Mesothelial cell of epicardium (in vitro differentiated cells): Measurements from ENCODE around the gene GLT1D1. TPM values are rescaled to one million over a fixed set of nuclear protein-coding genes. Genes with fewer than 3 reads are reported as not detected.

Experiments used
- DNase-seq, 2 experiments: peaks; one replicate each; pipeline ENCODE4 v3.0.0; 2021; ENCODE audit warnings: low spot score in 2 of 2; ENCODE audit not compliant: unreplicated experiment in 2 of 2
- H3K27ac Mint-ChIP-seq: 2 replicates; pipeline ENCODE4 v1.8.0; 2021; ENCODE audit warnings: mixed read lengths
- H3K27me3 Mint-ChIP-seq: 2 replicates; pipeline ENCODE4 v1.8.0; 2021; ENCODE audit warnings: low read depth, mixed read lengths
- H3K36me3 Mint-ChIP-seq: 2 replicates; pipeline ENCODE4 v1.8.0; 2021; ENCODE audit warnings: mixed read lengths
- H3K4me1 Mint-ChIP-seq: 2 replicates; pipeline ENCODE4 v1.8.0; 2021; ENCODE audit warnings: mixed read lengths
- H3K4me3 Mint-ChIP-seq: 2 replicates; pipeline ENCODE4 v1.8.0; 2021; ENCODE audit warnings: mild to moderate bottlenecking, moderate library complexity, mixed read lengths
- H3K9me3 Mint-ChIP-seq: 2 replicates; pipeline ENCODE4 v1.8.0; 2021; ENCODE audit warnings: mixed read lengths
- CTCF ChIP-seq: fragments of 200-600 bp; sonication (generic); IDR thresholded peaks from one replicate; pipeline ENCODE4 v1.5.0; 2021; ENCODE audit warnings: antibody characterized with exemption; ENCODE audit not compliant: unreplicated experiment
- total RNA-seq: library from RNA; stranded (reverse); gene quantifications from 3 replicates; pipeline ENCODE4 v1.2.1, GENCODE V29; 2021

The GLT1D1 gene
- total RNA-seq, 1 donor from 2014 or later = 1.3 TPM

- Mint-ChIP-seq H3K4me3 (no peak overlapping the region), H3K4me1 (no peaks in the 10 kb centered on the region), H3K27me3 (peaks cover 1% of the 10 kb centered on the region), H3K9me3 (no peaks in the 10 kb centered on the region), H3K27ac (no peak overlapping the region), H3K36me3 (no peaks in the 10 kb centered on the region)
- DNase-seq = no peak
- TF ChIP-seq CTCF = no peak
These were observed 55.0 kb downstream of the GLT1D1 start for GRCh38 chr12:128908254-128908653.

- peaks cover 1% of the 10 kb centered on the region for H3K27me3 Mint-ChIP-seq
- DNase-seq = no peak
- H3K36me3 Mint-ChIP-seq = no peaks in the 10 kb centered on the region
- no peaks in the 10 kb centered on the region for H3K4me1 Mint-ChIP-seq
- TF ChIP-seq CTCF = no peak
- no peak overlapping the region for H3K4me3 Mint-ChIP-seq
- H3K9me3 Mint-ChIP-seq = no peaks in the 10 kb centered on the region
- H3K27ac Mint-ChIP-seq = no peak overlapping the region
These were observed 56.4 kb downstream of the GLT1D1 start for GRCh38 chr12:128909653-128910052.

DNA sequence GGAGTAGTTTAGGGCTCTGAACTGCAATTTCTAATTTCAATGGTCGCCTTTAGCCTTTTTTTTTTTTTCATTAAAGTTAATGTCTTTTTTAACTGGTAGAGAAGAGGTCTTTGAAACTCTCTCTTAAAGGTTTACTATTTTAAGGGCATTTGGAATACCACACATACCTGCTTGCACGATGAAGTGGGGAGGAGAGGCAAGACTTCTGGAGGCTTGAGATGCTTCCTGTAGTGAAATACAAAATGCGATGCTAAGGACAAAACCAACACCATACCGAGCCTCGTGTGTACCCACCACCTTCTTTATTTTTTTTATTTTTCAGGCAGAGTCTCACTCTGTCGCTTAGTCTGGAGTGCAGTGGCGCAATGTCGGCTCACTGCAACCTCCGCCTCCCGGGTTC lies 57.4 kb downstream of the GLT1D1 start:
- Mint-ChIP-seq H3K9me3 (no peaks in the 10 kb centered on the region), H3K27me3 (peaks cover 1% of the 10 kb centered on the region), H3K27ac (no peak overlapping the region), H3K36me3 (no peaks in the 10 kb centered on the region), H3K4me1 (no peaks in the 10 kb centered on the region), H3K4me3 (no peak overlapping the region)
- no peak for DNase-seq
- TF ChIP-seq CTCF = no peak

- Mint-ChIP-seq H3K27me3 (peaks cover 1% of the 10 kb centered on the region), H3K9me3 (no peaks in the 10 kb centered on the region), H3K4me1 (no peaks in the 10 kb centered on the region), H3K4me3 (no peak overlapping the region), H3K27ac (no peak overlapping the region), H3K36me3 (no peaks in the 10 kb centered on the region)
- DNase-seq = no peak
- no peak for TF ChIP-seq CTCF
These were observed 58.6 kb downstream of the GLT1D1 start for GRCh38 chr12:128911861-128912260.

- no peak for TF ChIP-seq CTCF
- Mint-ChIP-seq H3K9me3 (no peaks in the 10 kb centered on the region), H3K4me1 (peaks cover 2% of the 10 kb centered on the region), H3K4me3 (no peak overlapping the region), H3K27ac (no peak overlapping the region), H3K36me3 (no peaks in the 10 kb centered on the region), H3K27me3 (peaks cover 3% of the 10 kb centered on the region)
- no peak for DNase-seq
These were observed 61.8 kb downstream of the GLT1D1 start for GRCh38 chr12:128914908-128915563.

DNA sequence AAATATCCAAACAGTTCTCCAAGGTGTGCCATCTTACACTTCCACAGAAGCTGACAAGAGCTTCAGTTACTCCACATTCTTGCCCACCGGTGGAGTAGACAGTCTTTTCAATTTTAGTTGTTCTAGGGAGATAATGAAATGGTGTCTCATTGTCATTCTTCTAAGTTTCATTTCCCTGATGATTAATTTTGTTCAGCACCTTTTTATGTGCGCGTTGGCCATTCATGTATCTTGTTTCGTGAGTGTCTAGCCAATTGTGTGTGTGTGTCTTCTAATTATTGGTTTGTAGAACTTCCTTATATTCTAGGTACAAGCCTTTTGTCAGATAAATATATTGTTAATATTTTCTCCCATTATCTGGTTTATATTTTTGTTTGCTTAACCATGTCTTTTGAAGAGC lies 63.1 kb downstream of the GLT1D1 start:
- DNase-seq = no peak
- Mint-ChIP-seq H3K27me3 (peaks cover 6% of the 10 kb centered on the region), H3K36me3 (no peaks in the 10 kb centered on the region), H3K9me3 (no peaks in the 10 kb centered on the region), H3K4me3 (no peak overlapping the region), H3K27ac (no peak overlapping the region), H3K4me1 (peaks cover 2% of the 10 kb centered on the region)
- no peak for TF ChIP-seq CTCF
